ENCODE measurements around the gene CTSF.
"Not testable (repeated sequence)": the region's sequence is repeated elsewhere in the genome, so short reads cannot be mapped to it uniquely, and the experiment has no call there.

The CTSF gene

GRCh38 chr11:66592457-66593302 lies 24.3 kb upstream of the CTSF start, which contains the start of the genes CCDC87 and CCS:
Gene CCDC87 (minus strand): TSS chr11:66593063. CDS start chr11:66593015, 48 bp downstream.
Gene CCS (plus strand): TSS chr11:66593185. CDS start chr11:66593262, 77 bp downstream.
- intact Hi-C loops (cut with DNase I), result no loop called here
- DNase-seq, result peak; percentile 94 to 99 (median 98)

- intact Hi-C loops (cut with DNase I), result no loop called here
- no peak for DNase-seq
Measured at GRCh38 chr11:66591175-66591574, 22.8 kb upstream of the CTSF start.

- intact Hi-C loops (cut with DNase I), result no loop called here
- no peak for DNase-seq
Measured at GRCh38 chr11:66589996-66590675, 21.7 kb upstream of the CTSF start.

GRCh38 chr11:66589315-66589714 lies 20.9 kb upstream of the CTSF start:
- DNase-seq; intact Hi-C loops (cut with DNase I): not testable (repeated sequence)

GRCh38 chr11:66586136-66586535 lies 17.7 kb upstream of the CTSF start:
- intact Hi-C loops (cut with DNase I), result no loop called here

GRCh38 chr11:66585447-66585846 lies 17.0 kb upstream of the CTSF start:
- DNase-seq; intact Hi-C loops (cut with DNase I): not testable (repeated sequence)

More at GRCh38 chr11:66586136-66586535, 17.7 kb upstream of the CTSF start:
- DNase-seq, result no peak

GRCh38 chr11:66582565-66583147 lies 14.2 kb upstream of the CTSF start:
- not testable (repeated sequence) for DNase-seq

GRCh38 chr11:66581261-66581660 lies 12.9 kb upstream of the CTSF start:
- intact Hi-C loops (cut with DNase I), result no loop called here
- no peak for DNase-seq

More at GRCh38 chr11:66582565-66583147, 14.2 kb upstream of the CTSF start:
- intact Hi-C loops (cut with DNase I), result not testable (repeated sequence)

GRCh38 chr11:66580803-66581202 lies 12.4 kb upstream of the CTSF start:
- no peak for DNase-seq
- intact Hi-C loops (cut with DNase I), result no loop called here

GRCh38 chr11:66579017-66579606 lies 10.7 kb upstream of the CTSF start:
- peak; percentile 67 to 93 (median 83) for DNase-seq
- intact Hi-C loops (cut with DNase I), result loop anchor here (5.0 to 10.0 kb wide), 2 partner anchors 103 to 266 kb away; partner anchors contain the start of gene RCE1

GRCh38 chr11:66570850-66571180 lies 2.4 kb upstream of the CTSF start:
- intact Hi-C loops (cut with DNase I), result loop anchor here (10.0 kb wide), 1 partner anchor 274 kb away; the partner anchor contains the start of gene RCE1
- DNase-seq, result no peak

- intact Hi-C loops (cut with DNase I), result loop anchor here (10.0 kb wide), 1 partner anchor 275 kb away; the partner anchor contains the start of gene RCE1
Measured at GRCh38 chr11:66570079-66570849, 1.9 kb upstream of the CTSF start.

GRCh38 chr11:66569076-66569475 lies 670 bp upstream of the CTSF start:
- no peak for DNase-seq
- intact Hi-C loops (cut with DNase I), result no loop called here

More at GRCh38 chr11:66570079-66570849, 1.9 kb upstream of the CTSF start:
- no peak for DNase-seq

- intact Hi-C loops (cut with DNase I), result no loop called here
- DNase-seq, result peak in 1 of 42 donors; percentile 21
Measured at GRCh38 chr11:66567787-66568123, 651 bp downstream of the CTSF start.

GRCh38 chr11:66566221-66566620 lies 2.2 kb downstream of the CTSF start:
- intact Hi-C loops (cut with DNase I), result no loop called here
- no peak for DNase-seq

GRCh38 chr11:66564984-66565383 lies 3.4 kb downstream of the CTSF start:
- no peak for DNase-seq
- intact Hi-C loops (cut with DNase I), result no loop called here

- no peak for DNase-seq
- intact Hi-C loops (cut with DNase I), result no loop called here
Measured at GRCh38 chr11:66564538-66564937, 3.9 kb downstream of the CTSF start.

GRCh38 chr11:66563832-66564231 lies 4.6 kb downstream of the CTSF start:
- intact Hi-C loops (cut with DNase I), result no loop called here
- DNase-seq, result no peak

Data from head of caudate nucleus (tissue), 42 donors.